Testis (tissue), 2 donors: ENCODE results near the gene FHOD3.

Source experiments
- POLR2A ChIP-seq: fragments of 450-650 bp; IDR thresholded peaks from one replicate; pipeline ENCODE4 v1.6.1; 2017; ENCODE audit warnings: antibody characterized with exemption, mild to moderate bottlenecking, moderate library complexity
- TF ChIP-seq, protein P1 (sequence below), 3 experiments: fragments of 450-650 bp in 2 of 3; fragments of 200-600 bp in 1 of 3; sonication (generic) in 1 of 3; IDR thresholded peaks; one replicate each; pipeline ENCODE4 v1.5.1; 2016 to 2019; ENCODE audit warnings: antibody characterized with exemption in 3 of 3, mild to moderate bottlenecking in 2 of 3, moderate library complexity in 1 of 3

DNA sequence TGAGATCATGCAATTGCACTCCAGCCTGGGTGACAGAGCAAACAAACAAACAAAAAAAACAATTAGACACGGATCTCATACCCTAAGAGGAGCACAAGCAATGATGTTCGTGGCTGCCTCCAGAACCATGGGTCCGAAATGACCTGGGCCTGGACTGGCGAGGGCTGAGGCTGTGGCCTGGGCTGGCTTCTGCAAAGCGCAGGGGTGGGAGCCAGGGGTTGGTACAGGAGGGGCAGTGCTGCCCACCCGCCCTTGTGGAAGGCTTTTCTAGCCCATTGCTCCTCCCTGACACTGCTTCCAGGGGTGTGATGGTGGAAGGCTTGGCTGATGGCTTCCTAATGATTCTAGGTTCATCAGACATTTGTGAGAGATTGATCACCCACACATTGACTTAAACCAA lies 167.8 kb downstream of the FHOD3 start:
- no peak for TF ChIP-seq POLR2A
- TF ChIP-seq, protein P1, sequence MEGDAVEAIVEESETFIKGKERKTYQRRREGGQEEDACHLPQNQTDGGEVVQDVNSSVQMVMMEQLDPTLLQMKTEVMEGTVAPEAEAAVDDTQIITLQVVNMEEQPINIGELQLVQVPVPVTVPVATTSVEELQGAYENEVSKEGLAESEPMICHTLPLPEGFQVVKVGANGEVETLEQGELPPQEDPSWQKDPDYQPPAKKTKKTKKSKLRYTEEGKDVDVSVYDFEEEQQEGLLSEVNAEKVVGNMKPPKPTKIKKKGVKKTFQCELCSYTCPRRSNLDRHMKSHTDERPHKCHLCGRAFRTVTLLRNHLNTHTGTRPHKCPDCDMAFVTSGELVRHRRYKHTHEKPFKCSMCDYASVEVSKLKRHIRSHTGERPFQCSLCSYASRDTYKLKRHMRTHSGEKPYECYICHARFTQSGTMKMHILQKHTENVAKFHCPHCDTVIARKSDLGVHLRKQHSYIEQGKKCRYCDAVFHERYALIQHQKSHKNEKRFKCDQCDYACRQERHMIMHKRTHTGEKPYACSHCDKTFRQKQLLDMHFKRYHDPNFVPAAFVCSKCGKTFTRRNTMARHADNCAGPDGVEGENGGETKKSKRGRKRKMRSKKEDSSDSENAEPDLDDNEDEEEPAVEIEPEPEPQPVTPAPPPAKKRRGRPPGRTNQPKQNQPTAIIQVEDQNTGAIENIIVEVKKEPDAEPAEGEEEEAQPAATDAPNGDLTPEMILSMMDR (IDR thresholded peaks at IDR 0.05), result no peak
